HG02642 (cell line): ENCODE measurements around the gene EIF2S3B.

Experiments used
- ATAC-seq: cut with Tn5 transposase; IDR thresholded peaks from one replicate; pipeline ENCODE4 v1.9.1; 2021; ENCODE audit warnings: mild to moderate bottlenecking; ENCODE audit not compliant: unreplicated experiment, poor library complexity

The EIF2S3B gene

DNA sequence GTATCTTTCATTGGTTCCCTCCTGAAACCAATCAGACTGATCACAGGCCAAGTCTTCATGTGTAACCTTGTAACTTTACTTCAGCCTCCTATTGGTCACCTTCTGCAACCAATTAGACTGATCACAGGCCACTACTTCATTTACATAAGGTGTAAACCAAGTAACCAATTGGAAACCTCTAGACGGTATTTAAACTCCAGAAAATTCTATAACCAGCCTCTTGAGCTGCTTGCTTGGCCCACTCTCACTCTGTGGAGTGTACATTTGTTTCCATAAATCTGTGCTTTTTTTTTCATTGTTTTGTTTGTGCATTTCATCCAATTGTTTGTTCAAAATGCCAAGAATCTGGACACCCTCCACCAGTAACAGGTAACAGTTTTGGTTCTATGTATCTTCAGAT, 47.5 kb downstream of the EIF2S3B start:
- ATAC-seq: no peak

- no peak for ATAC-seq
These were observed 48.6 kb downstream of the EIF2S3B start for GRCh38 chr12:10554228-10554755.

- no peak for ATAC-seq
These were observed 49.2 kb downstream of the EIF2S3B start for GRCh38 chr12:10554756-10555481.

GRCh38 chr12:10557329-10557728, 51.6 kb downstream of the EIF2S3B start:
- ATAC-seq: no peak

DNA sequence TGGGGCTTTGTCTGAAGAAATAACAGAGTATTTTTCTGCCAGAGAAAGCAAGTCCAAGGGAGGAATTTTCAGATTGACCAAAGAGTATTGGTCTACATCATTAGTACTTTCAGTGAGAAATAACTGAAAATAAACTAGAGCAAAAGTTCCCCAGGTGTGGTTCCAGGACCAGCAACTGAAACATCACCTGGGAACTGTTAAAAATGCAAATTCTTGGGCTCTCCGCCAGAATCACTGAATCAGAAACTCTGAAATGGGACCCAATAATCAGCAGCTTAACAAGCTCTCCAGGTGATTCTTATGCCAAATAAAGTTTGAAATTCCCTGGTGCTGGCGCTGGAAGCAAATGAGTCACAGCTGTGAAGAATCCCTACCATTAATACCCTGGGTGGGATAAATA, 52.1 kb downstream of the EIF2S3B start:
- ATAC-seq: no peak
